H9 (cell line): ENCODE data around the gene USP43. TPM values are rescaled to one million over a fixed set of nuclear protein-coding genes. Genes with fewer than 3 reads are reported as not detected.

ENCODE experiments used
- DNase-seq: peaks from one replicate; pipeline ENCODE4 v3.0.0-alpha.2; 2017
- H2AFZ ChIP-seq: one replicate; pipeline ENCODE4 v1.6.1; 2013; ENCODE audit warnings: mild to moderate bottlenecking, low read length, control low read depth, moderate library complexity
- H2AK5ac ChIP-seq: 2 replicates; pipeline ENCODE4 v1.6.1; 2013; ENCODE audit warnings: low read length, control low read depth, mixed read lengths; ENCODE audit not compliant: insufficient read length
- H2BK120ac ChIP-seq: one replicate; pipeline ENCODE4 v1.6.1; 2013; ENCODE audit warnings: low read depth, mild to moderate bottlenecking, low read length, control low read depth, inconsistent platforms; ENCODE audit not compliant: poor library complexity, severe bottlenecking
- H2BK12ac ChIP-seq: 2 replicates; pipeline ENCODE4 v1.6.1; 2013; ENCODE audit warnings: low read length, control low read depth, mixed read lengths, low read depth; ENCODE audit not compliant: insufficient read length
- H2BK15ac ChIP-seq: 2 replicates; pipeline ENCODE4 v1.6.1; 2013; ENCODE audit warnings: low read depth, low read length, control low read depth
- H2BK20ac ChIP-seq: one replicate; pipeline ENCODE4 v1.6.1; 2013; ENCODE audit warnings: low read depth, mild to moderate bottlenecking, low read length, control low read depth, inconsistent platforms; ENCODE audit not compliant: poor library complexity, severe bottlenecking
- H2BK5ac ChIP-seq: 2 replicates; pipeline ENCODE4 v1.6.1; 2013; ENCODE audit warnings: low read length, control low read depth, mixed read lengths; ENCODE audit not compliant: insufficient read length
- H3K14ac ChIP-seq: 2 replicates; pipeline ENCODE4 v1.6.1; 2013; ENCODE audit warnings: low read length, control low read depth; ENCODE audit not compliant: insufficient read depth
- H3K18ac ChIP-seq: 2 replicates; pipeline ENCODE4 v1.6.1; 2013; ENCODE audit warnings: low read depth, mild to moderate bottlenecking, mixed read lengths, low read length, control low read depth; ENCODE audit not compliant: insufficient read length
- H3K23ac ChIP-seq: 2 replicates; pipeline ENCODE4 v1.6.1; 2013; ENCODE audit warnings: low read length, control low read depth, mixed read lengths, low read depth; ENCODE audit not compliant: insufficient read length
- H3K23me2 ChIP-seq: 2 replicates; pipeline ENCODE4 v1.6.1; 2013; ENCODE audit warnings: low read depth, mild to moderate bottlenecking, mixed read lengths, low read length, control low read depth; ENCODE audit not compliant: insufficient read length, poor library complexity, severe bottlenecking
- H3K27ac ChIP-seq: 2 replicates; pipeline ENCODE4 v1.5.1; 2013; ENCODE audit warnings: low read length, control low read depth, mixed read lengths, low read depth; ENCODE audit not compliant: insufficient read length
- H3K27me3 ChIP-seq: 2 replicates; pipeline ENCODE4 v1.6.1; 2013; ENCODE audit warnings: low read length, control low read depth, inconsistent platforms; ENCODE audit not compliant: insufficient read depth
- H3K4ac ChIP-seq: 2 replicates; pipeline ENCODE4 v1.6.1; 2013; ENCODE audit warnings: low read depth, mild to moderate bottlenecking, control low read depth, inconsistent platforms, low read length, moderate library complexity
- H3K4me1 ChIP-seq: 2 replicates; pipeline ENCODE4 v1.6.1; 2013; ENCODE audit warnings: low read length, control low read depth, inconsistent platforms; ENCODE audit not compliant: insufficient read depth
- H3K4me2 ChIP-seq: 2 replicates; pipeline ENCODE4 v1.6.1; 2013; ENCODE audit warnings: low read length, control low read depth, mixed read lengths; ENCODE audit not compliant: insufficient read length, insufficient read depth
- H3K56ac ChIP-seq: 2 replicates; pipeline ENCODE4 v1.6.1; 2013; ENCODE audit warnings: low read depth, mild to moderate bottlenecking, mixed read lengths, low read length, control low read depth; ENCODE audit not compliant: insufficient read length
- H3K79me1 ChIP-seq: 2 replicates; pipeline ENCODE4 v1.6.1; 2013; ENCODE audit warnings: low read depth, mild to moderate bottlenecking, moderate library complexity, low read length, control low read depth, inconsistent platforms; ENCODE audit not compliant: insufficient read depth, poor library complexity, severe bottlenecking
- H3K79me2 ChIP-seq: 2 replicates; pipeline ENCODE4 v1.6.1; 2013; ENCODE audit warnings: low read length, control low read depth, inconsistent platforms; ENCODE audit not compliant: insufficient read depth
- H3K9ac ChIP-seq: 2 replicates; pipeline ENCODE4 v1.6.1; 2013; ENCODE audit warnings: low read length, control low read depth, mixed read lengths; ENCODE audit not compliant: insufficient read length; ENCODE audit errors: extremely low read depth
- H3K9me3 ChIP-seq: one replicate; pipeline ENCODE4 v1.6.1; 2013; ENCODE audit warnings: low read depth, low read length, inconsistent platforms; ENCODE audit not compliant: control insufficient read depth
- H3T11ph ChIP-seq: one replicate; pipeline ENCODE4 v1.6.1; 2013; ENCODE audit warnings: mild to moderate bottlenecking, low read length, control low read depth, inconsistent platforms
- H4K20me1 ChIP-seq: one replicate; pipeline ENCODE4 v1.6.1; 2013; ENCODE audit not compliant: control insufficient read depth, insufficient read length, insufficient read depth
- H4K5ac ChIP-seq: 2 replicates; pipeline ENCODE4 v1.6.1; 2013; ENCODE audit warnings: low read depth, mild to moderate bottlenecking, mixed read lengths, low read length, control low read depth; ENCODE audit not compliant: insufficient read length
- H4K8ac ChIP-seq: replicated peaks from 2 replicates; pipeline ENCODE4 v1.6.1; 2013; ENCODE audit warnings: low read length, control low read depth, mixed read lengths, low read depth; ENCODE audit not compliant: insufficient read length
- H4K91ac ChIP-seq: 2 replicates; pipeline ENCODE4 v1.6.1; 2013; ENCODE audit warnings: low read depth, mild to moderate bottlenecking, moderate library complexity, mixed read lengths, low read length, control low read depth; ENCODE audit not compliant: insufficient read length
- H3K27ac Mint-ChIP-seq, 3 experiments: 2 replicates in 2 of 3; 3 replicates in 1 of 3; pipeline ENCODE4 v1.8.0; 2020 to 2021; ENCODE audit warnings: mixed read lengths in 3 of 3, mild to moderate bottlenecking in 1 of 3, moderate library complexity in 1 of 3
- H3K27me3 Mint-ChIP-seq: 2 replicates; pipeline ENCODE4 v1.8.0; 2021; ENCODE audit warnings: low read depth, mild to moderate bottlenecking, moderate library complexity, mixed read lengths
- H3K36me3 Mint-ChIP-seq, 3 experiments: 2 replicates in 2 of 3; 3 replicates in 1 of 3; pipeline ENCODE4 v1.8.0; 2020 to 2021; ENCODE audit warnings: low read depth in 3 of 3, mixed read lengths in 3 of 3; ENCODE audit not compliant: insufficient read depth in 1 of 3
- H3K4me1 Mint-ChIP-seq, 2 experiments: 2 replicates each; pipeline ENCODE4 v1.8.0; 2020; ENCODE audit warnings: mixed read lengths in 2 of 2
- H3K4me3 Mint-ChIP-seq, 2 experiments: 2 replicates in 1 of 2; 3 replicates in 1 of 2; pipeline ENCODE4 v1.8.0; 2020 to 2021; ENCODE audit warnings: mild to moderate bottlenecking in 2 of 2, mixed read lengths in 2 of 2, moderate library complexity in 1 of 2
- H3K9me3 Mint-ChIP-seq, 2 experiments: 2 replicates in 1 of 2; 3 replicates in 1 of 2; pipeline ENCODE4 v1.8.0; 2020; ENCODE audit warnings: mild to moderate bottlenecking in 2 of 2, mixed read lengths in 2 of 2, moderate library complexity in 1 of 2
- WGBS: extraction: QIAGEN DNeasy Blood & Tissue Kit; methylation state at CpG from one replicate; pipeline ENCODE4 v1.1.7; 2013; ENCODE audit warnings: missing lambda C conversion rate, low lambda C conversion rate, mixed read lengths; ENCODE audit not compliant: insufficient read length; ENCODE audit errors: extremely low coverage; 5-methylcytosine and 5-hydroxymethylcytosine counted together
- total RNA-seq: library from RNA; stranded (reverse); gene quantifications from 2 replicates; pipeline ENCODE4 v1.2.1, GENCODE V29; 2021
- TF ChIP-seq, protein P1 (sequence below): fragments of 200-600 bp; sonication (generic); conservative IDR thresholded peaks from 3 replicates; pipeline ENCODE4 v1.8.0; 2021; ENCODE audit warnings: antibody characterized with exemption, mild to moderate bottlenecking

The USP43 gene
- total RNA-seq, 1 experiment from 2014 or later, result 5.2 TPM

DNA sequence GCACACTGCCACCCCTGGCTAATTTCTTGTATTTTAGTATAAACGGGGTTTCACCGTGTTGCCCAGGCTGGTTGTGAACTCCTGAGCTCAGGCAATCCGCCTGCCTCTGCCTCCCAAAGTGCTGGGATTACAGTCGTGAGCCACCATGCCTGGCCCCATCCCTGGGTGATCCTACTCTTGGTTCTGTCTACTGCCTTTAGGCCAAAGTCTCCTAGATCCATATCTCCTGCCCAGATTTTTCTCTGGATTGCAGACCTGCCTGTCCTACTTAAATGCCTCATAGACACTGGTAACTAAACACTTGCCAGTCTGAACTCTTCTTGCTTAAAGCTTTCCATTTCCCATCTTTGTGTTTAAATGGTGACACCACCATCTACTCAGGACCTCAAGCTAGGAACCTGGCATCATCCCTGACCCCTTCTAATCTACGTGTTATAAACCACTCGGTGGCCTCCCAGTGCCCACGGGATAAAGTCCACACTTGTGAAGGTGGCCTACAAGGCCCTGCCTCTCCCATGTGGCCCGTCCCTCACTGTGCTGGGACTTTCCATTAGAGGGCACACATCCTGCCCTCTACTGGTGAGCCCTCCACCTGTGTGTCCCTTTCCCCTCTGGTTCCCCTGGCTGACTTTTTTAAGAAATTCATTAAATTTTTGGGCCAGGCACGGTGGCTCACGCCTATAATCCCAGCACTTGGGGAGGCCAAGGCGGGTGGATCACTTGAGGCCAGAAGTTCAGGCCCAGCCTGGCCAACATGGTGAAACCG lies 51.1 kb downstream of the USP43 start:
- H3K23ac ChIP-seq, result no peak overlapping the region
- H3K18ac ChIP-seq, result no peak overlapping the region
- no peak overlapping the region for H2BK20ac ChIP-seq
- H2BK15ac ChIP-seq, result no peak overlapping the region
- no peak overlapping the region for H3K56ac ChIP-seq
- no peaks in the 10 kb centered on the region for H3K27me3 Mint-ChIP-seq
- H3K27me3 ChIP-seq, result no peaks in the 10 kb centered on the region
- H2AFZ ChIP-seq, result no peak overlapping the region
- no peak overlapping the region for H2BK5ac ChIP-seq
- no peak overlapping the region for H3K14ac ChIP-seq
- no peaks in the 10 kb centered on the region for H3K79me2 ChIP-seq
- TF ChIP-seq, protein P1, sequence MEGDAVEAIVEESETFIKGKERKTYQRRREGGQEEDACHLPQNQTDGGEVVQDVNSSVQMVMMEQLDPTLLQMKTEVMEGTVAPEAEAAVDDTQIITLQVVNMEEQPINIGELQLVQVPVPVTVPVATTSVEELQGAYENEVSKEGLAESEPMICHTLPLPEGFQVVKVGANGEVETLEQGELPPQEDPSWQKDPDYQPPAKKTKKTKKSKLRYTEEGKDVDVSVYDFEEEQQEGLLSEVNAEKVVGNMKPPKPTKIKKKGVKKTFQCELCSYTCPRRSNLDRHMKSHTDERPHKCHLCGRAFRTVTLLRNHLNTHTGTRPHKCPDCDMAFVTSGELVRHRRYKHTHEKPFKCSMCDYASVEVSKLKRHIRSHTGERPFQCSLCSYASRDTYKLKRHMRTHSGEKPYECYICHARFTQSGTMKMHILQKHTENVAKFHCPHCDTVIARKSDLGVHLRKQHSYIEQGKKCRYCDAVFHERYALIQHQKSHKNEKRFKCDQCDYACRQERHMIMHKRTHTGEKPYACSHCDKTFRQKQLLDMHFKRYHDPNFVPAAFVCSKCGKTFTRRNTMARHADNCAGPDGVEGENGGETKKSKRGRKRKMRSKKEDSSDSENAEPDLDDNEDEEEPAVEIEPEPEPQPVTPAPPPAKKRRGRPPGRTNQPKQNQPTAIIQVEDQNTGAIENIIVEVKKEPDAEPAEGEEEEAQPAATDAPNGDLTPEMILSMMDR, result peak; percentile 48
- H2BK120ac ChIP-seq, result no peak overlapping the region
- H2AK5ac ChIP-seq, result no peak overlapping the region
- H4K8ac ChIP-seq, result no peak overlapping the region
- H3K4me2 ChIP-seq, result no peak overlapping the region
- H3K27ac ChIP-seq, result no peak overlapping the region
- no CpG with 5 or more reads among the region's 12 CpGs for WGBS
- H3K9me3 Mint-ChIP-seq, result no peaks in the 10 kb centered on the region; a peak in 1 of 5 replicates
- no peak overlapping the region for H4K5ac ChIP-seq
- H3K9me3 ChIP-seq, result no peaks in the 10 kb centered on the region
- DNase-seq, result peak; percentile 50
- no peaks in the 10 kb centered on the region for H3K4me1 ChIP-seq
- H4K20me1 ChIP-seq, result no peaks in the 10 kb centered on the region
- H3K4me3 Mint-ChIP-seq, result no peak overlapping the region
- no peak overlapping the region for H3K9ac ChIP-seq
- no peaks in the 10 kb centered on the region for H3K4me1 Mint-ChIP-seq
- H3K23me2 ChIP-seq, result no peaks in the 10 kb centered on the region
- H3K4ac ChIP-seq, result no peak overlapping the region
- no peak overlapping the region for H3K27ac Mint-ChIP-seq
- H2BK12ac ChIP-seq, result no peak overlapping the region
- peaks cover 5 to 23% (median 19%) of the 10 kb centered on the region in 3 experiments; a peak in 6 of 7 replicates for H3K36me3 Mint-ChIP-seq
- no peaks in the 10 kb centered on the region for H3K79me1 ChIP-seq
- H4K91ac ChIP-seq, result no peak overlapping the region
- H3T11ph ChIP-seq, result no peak overlapping the region
